Aorta (tissue), 5 donors: ENCODE results near the gene GRID2. TPM values are rescaled to one million over a fixed set of nuclear protein-coding genes. Genes with fewer than 3 reads are reported as not detected.

Experiments used
- ATAC-seq: fragments of 200-7000 bp; cut with Tn5 transposase; one replicate; pipeline ENCODE4 v1.9.1; 2022; ENCODE audit warnings: moderate library complexity; ENCODE audit not compliant: low FRiP score
- DNase-seq, 2 donors: peaks; one replicate each; pipeline ENCODE4 v3.0.0-alpha.2; 2020
- H3K27ac ChIP-seq, 2 donors: one replicate each; pipeline ENCODE4 v1.5.1; 2013; ENCODE audit warnings: low read length in 2 of 2, mild to moderate bottlenecking in 2 of 2, moderate library complexity in 2 of 2, control low read depth in 1 of 2, inconsistent platforms in 1 of 2, low read depth in 1 of 2
- H3K27me3 ChIP-seq, 2 donors: one replicate each; pipeline ENCODE4 v1.6.1; 2013; ENCODE audit warnings: control low read depth in 1 of 2, low read length in 1 of 2, mild to moderate bottlenecking in 1 of 2, moderate library complexity in 1 of 2; ENCODE audit not compliant: insufficient read depth in 2 of 2, control insufficient read depth in 1 of 2
- H3K36me3 ChIP-seq, 2 donors: one replicate each; pipeline ENCODE4 v1.6.1; 2013; ENCODE audit warnings: control low read depth in 1 of 2, low read length in 1 of 2, mild to moderate bottlenecking in 1 of 2; ENCODE audit not compliant: insufficient read depth in 2 of 2, control insufficient read depth in 1 of 2
- H3K4me1 ChIP-seq, 2 donors: one replicate each; pipeline ENCODE4 v1.6.1; 2013; ENCODE audit warnings: low read length in 2 of 2, control low read depth in 1 of 2, mild to moderate bottlenecking in 1 of 2, moderate library complexity in 1 of 2; ENCODE audit not compliant: insufficient read depth in 2 of 2, control insufficient read depth in 1 of 2
- H3K4me3 ChIP-seq, 2 donors: one replicate each; pipeline ENCODE4 v1.5.1; 2013; ENCODE audit warnings: low read length in 2 of 2, control low read depth in 1 of 2, mild to moderate bottlenecking in 1 of 2
- H3K9me3 ChIP-seq: one replicate; pipeline ENCODE4 v1.6.1; 2013; ENCODE audit warnings: mild to moderate bottlenecking, low read length; ENCODE audit not compliant: control insufficient read depth
- WGBS, 2 donors: extraction: QIAGEN DNeasy Blood & Tissue Kit; methylation state at CpG; one replicate each; pipeline ENCODE4 v1.1.7; 2013; 5-methylcytosine and 5-hydroxymethylcytosine counted together
- intact Hi-C, 2 donors: fragments of 100-400 bp; cut with DNase I; formaldehyde crosslinking; loops; one replicate each; pipeline versions ENCODE4 v1.14.2 to v1.15.0; 2022
- polyA plus RNA-seq, 2 donors: library from polyadenylated mRNA; stranded (reverse); fragments of 200-250 nt; gene quantifications; one replicate each; pipeline ENCODE4 v1.2.3, GENCODE V29; 2013
- total RNA-seq, 2 donors: library from RNA; stranded (reverse); fragmentation: NEBNext Ultra II Directional; extraction: Animal tissue kit (Norgen Biotek cat#: 25700); gene quantifications; one replicate each; pipeline ENCODE4 v1.2.1, GENCODE V29; 2021
- donor health status: healthy with polysubstance abuse.
- donor health status: Bipolar disorder and iron deficiency.
- donor health status: DM: no; HTN: no; CAD: no.
- donor health status: DM: no; HTN: no; CAD: no.
- donor health status: DM: yes; HTN: yes; CAD: no.

Gene GRID2
- total and polyA plus RNA-seq, 4 donors, result 0.13 to 0.18 TPM; not detected in 2

DNA sequence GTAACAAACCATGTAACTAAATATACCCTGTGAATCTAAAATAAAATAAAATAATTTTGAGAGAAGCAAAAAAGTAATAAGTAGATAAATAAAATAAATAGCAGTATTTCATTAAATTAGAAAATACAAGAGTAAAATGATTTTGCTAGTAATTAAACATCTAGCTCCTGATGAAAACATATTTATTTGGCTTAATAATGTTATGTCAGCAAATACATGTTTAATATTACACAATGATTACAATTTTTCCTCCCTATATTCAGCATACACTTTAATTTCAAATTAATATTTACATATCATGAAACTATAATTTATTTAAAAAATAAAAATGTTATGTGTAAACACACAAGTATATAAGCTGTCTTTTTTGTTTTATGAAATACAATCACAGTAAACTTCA lies 697.1 kb downstream of the GRID2 start:
- Histone ChIP-seq H3K4me1 (no peaks in the 10 kb centered on the region), H3K4me3 (no peak overlapping the region), H3K36me3 (no peaks in the 10 kb centered on the region), H3K9me3 (no peaks in the 10 kb centered on the region), H3K27me3 (no peaks in the 10 kb centered on the region), H3K27ac (no peak overlapping the region)
- ATAC-seq (no peak), DNase-seq (no peak)
- intact Hi-C loops, result no loop called here

DNA sequence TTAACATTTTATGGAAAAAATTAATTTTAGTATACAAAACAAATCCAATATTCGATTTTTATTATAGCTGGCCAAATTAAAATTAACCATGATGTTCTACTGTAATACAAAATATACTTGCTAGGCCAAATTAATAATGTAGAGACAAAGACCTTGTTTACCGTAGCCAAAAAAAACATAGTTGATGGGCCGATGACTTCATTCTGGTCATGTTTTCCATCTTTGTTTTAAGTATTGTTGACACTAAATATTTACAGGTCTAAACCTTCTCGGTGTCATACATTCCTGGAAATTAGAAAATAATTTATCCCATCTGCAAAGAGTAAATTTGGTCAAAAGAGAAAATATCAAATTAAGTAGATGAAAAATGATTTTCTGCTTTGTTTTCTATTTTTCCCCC lies 698.5 kb downstream of the GRID2 start:
- DNase-seq (no peak), ATAC-seq (no peak)
- Histone ChIP-seq H3K27me3 (no peaks in the 10 kb centered on the region), H3K36me3 (no peaks in the 10 kb centered on the region), H3K4me1 (no peaks in the 10 kb centered on the region), H3K27ac (no peak overlapping the region), H3K9me3 (no peaks in the 10 kb centered on the region), H3K4me3 (no peak overlapping the region)
- intact Hi-C loops, result no loop called here
- 87 to 89% methylated on average over 4 of the region's 4 CpGs for WGBS, 2 donors

- no peaks in the 10 kb centered on the region for H3K9me3 ChIP-seq
- intact Hi-C loops, result loop anchor here in 1 of 2 donors (10.0 kb wide), 1 partner anchor 438 kb away; no protein-coding TSS in a partner anchor
- WGBS, 2 donors, result 90 to 93% methylated on average over 2 of the region's 2 CpGs
- ATAC-seq (no peak), DNase-seq (no peak)
- H3K4me3 ChIP-seq, result no peak overlapping the region
- no peaks in the 10 kb centered on the region for H3K4me1 ChIP-seq
- H3K36me3 ChIP-seq, result no peaks in the 10 kb centered on the region
- H3K27ac ChIP-seq, result no peak overlapping the region
- H3K27me3 ChIP-seq, result no peaks in the 10 kb centered on the region
Observed at GRCh38 chr4:93016350-93016749, 712.6 kb downstream of the GRID2 start.

- intact Hi-C loops, result loop anchor here in 1 of 2 donors (10.0 kb wide), 1 partner anchor 437 kb away; no protein-coding TSS in a partner anchor
Observed at GRCh38 chr4:93018243-93018642, 714.5 kb downstream of the GRID2 start.

DNA sequence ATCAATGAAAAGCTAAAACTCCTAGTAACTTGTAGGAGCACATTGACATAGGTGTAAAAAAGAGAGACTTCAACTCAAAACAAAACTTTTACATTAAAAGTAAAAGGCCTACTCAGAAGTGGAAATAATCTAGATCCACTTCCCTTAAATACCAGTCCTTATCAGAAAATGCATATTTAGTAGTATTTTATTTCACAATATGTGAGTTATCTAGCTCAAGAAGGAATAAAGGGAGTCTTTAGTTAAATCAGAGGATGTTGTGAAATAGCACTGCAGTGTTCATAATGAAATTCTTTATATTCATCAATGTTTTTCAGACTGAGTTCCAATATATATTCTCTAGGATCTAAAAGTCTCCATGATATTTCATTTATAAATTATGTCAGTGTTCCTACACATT lies 715.0 kb downstream of the GRID2 start:
- DNase-seq (no peak), ATAC-seq (no peak)
- intact Hi-C loops, result loop anchor here in 1 of 2 donors (10.0 kb wide), 1 partner anchor 436 kb away; no protein-coding TSS in a partner anchor
- Histone ChIP-seq H3K4me3 (no peak overlapping the region), H3K27ac (no peak overlapping the region), H3K27me3 (no peaks in the 10 kb centered on the region), H3K36me3 (no peaks in the 10 kb centered on the region), H3K9me3 (no peaks in the 10 kb centered on the region), H3K4me1 (no peaks in the 10 kb centered on the region)

More at GRCh38 chr4:93018243-93018642, 714.5 kb downstream of the GRID2 start:
- H3K4me1 ChIP-seq, result no peaks in the 10 kb centered on the region
- DNase-seq (no peak), ATAC-seq (no peak)
- H3K36me3 ChIP-seq, result no peaks in the 10 kb centered on the region
- WGBS, 2 donors, result 4 to 11% methylated on average over 2 of the region's 2 CpGs
- no peak overlapping the region for H3K27ac ChIP-seq
- no peaks in the 10 kb centered on the region for H3K27me3 ChIP-seq
- H3K4me3 ChIP-seq, result no peak overlapping the region
- H3K9me3 ChIP-seq, result no peaks in the 10 kb centered on the region

GRCh38 chr4:93029769-93030168 lies 726.0 kb downstream of the GRID2 start:
- intact Hi-C loops, result no loop called here
- Histone ChIP-seq H3K27me3 (no peaks in the 10 kb centered on the region), H3K4me1 (no peaks in the 10 kb centered on the region), H3K4me3 (no peak overlapping the region), H3K36me3 (no peaks in the 10 kb centered on the region), H3K9me3 (no peaks in the 10 kb centered on the region), H3K27ac (no peak overlapping the region)
- 90 to 94% methylated on average over 1 of the region's 1 CpG for WGBS, 2 donors
- DNase-seq (no peak), ATAC-seq (no peak)

GRCh38 chr4:93030670-93031069 lies 726.9 kb downstream of the GRID2 start:
- H3K9me3 ChIP-seq, result no peaks in the 10 kb centered on the region
- no peak overlapping the region for H3K4me3 ChIP-seq
- H3K36me3 ChIP-seq, result no peaks in the 10 kb centered on the region
- no peak overlapping the region for H3K27ac ChIP-seq
- WGBS, 2 donors, result 96 to 98% methylated on average over 3 of the region's 3 CpGs
- H3K27me3 ChIP-seq, result no peaks in the 10 kb centered on the region
- ATAC-seq (no peak), DNase-seq (no peak)
- intact Hi-C loops, result no loop called here
- no peaks in the 10 kb centered on the region for H3K4me1 ChIP-seq

DNA sequence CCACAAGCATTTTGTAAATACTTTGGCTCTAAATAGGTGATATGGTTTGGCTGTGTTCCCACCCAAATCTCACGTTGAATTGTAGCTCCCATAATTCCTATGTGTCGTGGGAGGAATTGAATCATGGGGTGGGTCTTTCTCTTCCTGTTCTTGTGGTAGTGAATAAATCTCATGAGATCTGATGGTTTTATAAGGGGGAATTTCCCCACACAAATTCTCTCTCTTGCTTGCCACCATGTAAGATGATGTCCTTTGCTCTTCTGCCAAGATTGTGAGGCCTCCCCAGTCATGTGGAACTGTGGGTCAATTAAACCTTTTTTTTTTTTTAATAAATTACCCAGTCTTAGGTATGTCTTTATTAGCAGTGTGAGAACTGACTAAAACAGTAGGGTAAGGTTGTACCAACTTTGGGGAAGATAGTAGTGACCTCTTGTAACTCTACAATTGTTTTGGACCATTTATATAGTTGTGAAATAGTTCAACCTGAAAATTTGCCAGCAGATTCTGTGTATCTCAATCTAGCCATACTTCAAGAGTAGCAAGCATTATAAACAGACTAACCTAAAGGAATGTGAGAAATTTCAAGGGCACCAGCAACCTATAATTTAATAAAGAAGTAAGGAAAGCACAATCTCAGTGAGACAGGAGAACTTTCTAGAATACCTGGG lies 727.8 kb downstream of the GRID2 start:
- no peak overlapping the region for H3K27ac ChIP-seq
- WGBS, 2 donors, result 59 to 71% methylated on average over 2 of the region's 2 CpGs
- intact Hi-C loops, result no loop called here
- no peaks in the 10 kb centered on the region for H3K9me3 ChIP-seq
- ATAC-seq (no peak), DNase-seq (no peak)
- no peak overlapping the region for H3K4me3 ChIP-seq
- no peaks in the 10 kb centered on the region for H3K36me3 ChIP-seq
- H3K27me3 ChIP-seq, result no peaks in the 10 kb centered on the region
- no peaks in the 10 kb centered on the region for H3K4me1 ChIP-seq

GRCh38 chr4:93042746-93043145 lies 739.0 kb downstream of the GRID2 start:
- Histone ChIP-seq H3K9me3 (no peaks in the 10 kb centered on the region), H3K36me3 (no peaks in the 10 kb centered on the region), H3K4me1 (no peaks in the 10 kb centered on the region), H3K27ac (no peak overlapping the region), H3K4me3 (no peak overlapping the region), H3K27me3 (no peaks in the 10 kb centered on the region)
- intact Hi-C loops, result no loop called here
- DNase-seq, result no peak
- no peak for ATAC-seq
